Measurements from ENCODE around the gene SCYL3.
"Not testable (repeated sequence)": the region's sequence is repeated elsewhere in the genome, so short reads cannot be mapped to it uniquely, and the experiment has no call there.

SCYL3 gene

DNA sequence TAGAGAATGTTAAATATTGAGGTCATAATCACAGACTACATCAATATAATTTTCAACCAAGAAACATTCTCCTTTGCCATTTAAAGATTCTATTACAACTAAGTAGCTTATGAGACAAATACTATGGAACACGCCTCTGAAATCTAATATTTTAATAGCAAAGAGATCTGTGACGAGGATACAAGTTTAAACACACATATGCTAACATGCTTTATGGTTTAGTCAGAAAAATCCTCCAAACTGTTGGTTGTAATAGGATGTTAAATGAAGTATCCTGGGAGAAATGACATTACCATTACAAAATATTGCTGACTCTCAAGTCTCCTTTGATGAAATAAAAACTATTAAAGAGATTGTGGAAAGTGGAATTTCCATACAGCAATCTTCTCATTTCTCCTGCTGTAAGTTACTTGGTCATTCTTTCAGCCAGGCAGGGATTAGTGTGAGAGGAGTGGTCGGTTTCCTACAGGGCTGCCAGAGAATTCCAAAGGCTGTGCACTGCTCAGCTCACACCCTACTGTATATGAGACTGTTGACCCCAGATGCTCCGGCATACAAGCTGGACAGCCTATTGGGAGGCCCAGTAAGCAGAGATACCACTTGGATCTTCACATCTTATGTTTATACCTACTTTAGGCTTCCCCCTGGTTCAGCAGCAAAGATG lies 26.6 kb downstream of the SCYL3 start:
- DNase-seq = no peak

DNA sequence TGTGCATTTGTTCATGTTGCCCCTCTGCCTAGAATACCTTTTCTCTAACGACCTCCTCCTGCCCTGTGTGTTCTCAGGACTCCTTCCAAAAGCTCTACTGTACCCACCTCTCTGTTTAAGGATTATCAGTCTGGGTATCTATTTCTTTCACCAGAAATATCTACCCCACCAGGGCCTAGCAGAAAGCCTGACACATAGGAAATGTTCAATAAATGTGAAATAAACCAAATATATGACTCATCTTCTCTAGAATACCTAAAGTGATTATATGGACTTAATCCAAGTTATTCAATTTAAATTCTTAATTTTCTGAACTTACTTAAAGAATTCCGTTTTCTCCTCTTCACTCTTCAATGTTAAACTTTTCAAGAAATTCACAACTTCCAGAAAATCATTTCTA lies 27.1 kb downstream of the SCYL3 start:
- DNase-seq = no peak

DNA sequence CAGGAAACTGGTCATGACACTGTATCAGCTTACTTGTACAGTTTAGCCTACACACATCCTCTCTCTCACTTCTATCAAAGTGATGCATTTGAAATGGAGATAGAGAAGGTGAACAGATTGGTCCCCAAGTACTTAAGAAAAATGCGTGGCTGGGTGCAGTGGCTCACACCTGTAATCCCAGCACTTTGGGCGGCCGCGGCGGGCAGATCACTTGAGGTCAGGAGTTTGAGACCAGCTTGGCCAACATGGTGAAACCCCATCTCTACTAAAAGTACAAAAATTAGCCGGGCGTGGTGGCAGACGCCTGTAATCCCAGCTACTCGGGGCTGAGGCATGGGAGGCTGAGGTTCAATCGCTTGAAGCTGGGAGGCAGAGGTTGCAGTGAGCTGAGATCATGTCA lies 29.2 kb downstream of the SCYL3 start:
- not testable (repeated sequence) for DNase-seq

DNA sequence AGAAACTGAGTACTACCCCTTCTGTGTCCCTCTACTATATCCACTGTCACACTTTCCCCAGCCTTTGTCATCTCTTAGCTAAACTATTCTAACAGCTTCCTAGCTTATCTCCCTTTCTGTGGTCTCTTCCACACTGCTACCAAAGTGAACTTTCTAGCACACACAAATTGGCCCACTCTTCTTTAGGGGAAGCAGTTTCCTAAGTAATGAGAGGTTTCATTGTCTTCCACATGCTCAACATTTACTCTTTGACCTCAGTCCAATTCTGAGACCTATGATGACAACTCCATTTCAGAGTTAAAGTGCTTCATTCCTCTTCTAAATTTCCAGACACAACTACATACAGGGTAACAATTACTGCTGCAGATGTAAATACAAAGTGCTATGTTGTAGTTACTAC lies 32.9 kb downstream of the SCYL3 start:
- no peak for DNase-seq

DNA sequence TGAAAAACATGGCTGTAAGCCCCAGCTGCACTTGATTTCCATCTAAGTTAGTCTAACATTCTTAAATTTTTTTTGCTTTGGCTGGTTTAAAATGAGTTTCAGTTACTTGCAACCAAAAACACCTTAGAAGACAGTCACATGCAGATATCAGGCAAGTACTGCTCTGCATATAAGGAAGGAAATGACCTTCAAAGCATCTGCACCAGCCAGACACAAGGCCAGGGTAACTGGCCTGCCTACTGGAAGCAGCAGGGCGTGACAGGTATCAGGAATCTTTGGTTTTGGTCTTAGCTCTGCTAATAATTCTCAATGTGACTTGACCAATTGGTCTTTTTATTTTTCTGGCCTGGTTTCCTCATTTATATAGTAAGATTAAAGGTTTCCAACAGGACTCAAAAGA lies 33.5 kb downstream of the SCYL3 start:
- DNase-seq = no peak

DNA sequence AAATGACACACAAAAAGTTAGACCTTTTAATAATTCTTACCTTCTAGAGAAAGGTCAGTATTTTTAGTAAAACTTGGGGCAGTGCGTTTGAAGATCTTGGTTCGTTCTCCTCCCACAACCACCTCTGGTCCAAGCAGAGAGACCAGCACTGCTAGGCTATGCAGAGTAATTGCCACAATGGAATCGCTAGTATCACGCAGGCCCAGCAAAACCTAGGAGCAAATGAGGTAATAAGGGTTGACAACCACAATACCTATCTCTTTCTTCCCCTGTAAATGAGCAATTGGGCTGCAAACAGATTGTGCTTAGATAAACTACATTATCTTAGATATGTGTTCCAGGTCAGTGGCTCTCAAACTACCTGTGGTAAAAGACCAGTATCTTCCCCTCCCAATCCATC lies 34.7 kb downstream of the SCYL3 start:
- DNase-seq = no peak

DNA sequence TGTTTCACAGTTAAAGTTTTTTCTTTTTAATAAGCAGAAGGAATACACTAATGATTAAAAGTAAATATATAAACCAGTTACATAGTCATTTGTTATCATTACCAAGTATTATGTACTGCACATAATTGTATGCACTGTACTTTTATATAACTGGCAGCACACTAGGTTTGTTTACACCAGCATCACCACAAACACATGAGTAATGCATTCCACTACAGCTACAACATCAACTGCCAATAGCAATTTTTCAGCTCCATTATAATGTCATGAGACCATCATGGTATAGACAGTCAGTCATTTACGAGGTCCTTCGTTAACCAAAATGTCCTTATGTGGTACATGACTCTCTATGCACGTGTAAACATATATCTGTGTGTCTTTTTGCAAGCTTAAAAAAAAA lies 35.2 kb downstream of the SCYL3 start:
- no peak for DNase-seq

DNA sequence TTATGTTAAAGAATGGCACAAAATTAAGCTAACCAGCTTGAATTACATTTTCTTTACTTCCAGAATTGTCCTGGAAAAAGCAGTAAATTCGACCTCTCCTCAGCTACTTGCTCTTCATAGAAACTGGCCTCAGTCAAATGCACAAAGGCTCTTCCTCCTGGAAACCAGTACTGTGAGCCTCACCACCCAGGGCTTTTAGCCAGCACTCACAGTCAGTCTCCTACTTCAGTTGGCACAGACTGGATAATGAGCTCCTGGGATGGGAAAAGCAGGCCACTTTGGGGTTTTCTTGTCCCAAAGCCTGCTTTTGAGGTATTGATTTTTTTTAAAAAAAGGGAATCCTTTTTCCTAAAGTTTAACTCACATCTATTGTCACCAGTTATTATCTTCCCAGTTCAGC lies 40.4 kb downstream of the SCYL3 start:
- no peak for DNase-seq

DNA sequence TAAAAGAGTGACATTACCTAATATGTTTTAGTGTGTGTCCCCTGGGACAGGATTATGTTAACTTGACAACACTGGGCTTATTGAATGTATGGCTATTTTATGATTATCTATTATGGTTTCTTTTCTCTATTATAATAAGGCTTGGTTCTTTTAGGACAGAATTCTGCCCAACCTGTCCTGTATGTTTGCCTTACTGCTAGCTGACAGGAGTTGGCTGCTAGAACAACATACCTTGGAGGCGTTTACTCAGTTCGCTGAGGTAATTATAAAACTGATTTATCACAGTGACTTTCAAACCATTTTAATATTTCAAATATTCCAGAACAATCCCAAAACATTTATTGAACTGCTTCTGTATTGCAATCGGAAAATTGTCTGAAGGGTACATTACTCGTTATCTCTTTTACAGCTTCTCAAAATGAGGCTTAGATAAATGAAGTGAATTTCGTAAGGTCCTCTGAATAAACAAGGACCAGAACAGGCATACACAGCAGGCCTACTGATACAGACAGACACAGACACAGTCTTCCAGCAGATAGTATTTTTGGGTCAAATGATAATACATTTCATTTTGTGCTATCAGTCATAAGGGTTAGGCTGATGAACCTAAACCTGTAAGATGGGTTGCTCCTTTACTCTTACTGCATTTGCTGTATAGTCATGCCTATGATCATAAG lies 44.2 kb downstream of the SCYL3 start:
- DNase-seq = no peak

DNA sequence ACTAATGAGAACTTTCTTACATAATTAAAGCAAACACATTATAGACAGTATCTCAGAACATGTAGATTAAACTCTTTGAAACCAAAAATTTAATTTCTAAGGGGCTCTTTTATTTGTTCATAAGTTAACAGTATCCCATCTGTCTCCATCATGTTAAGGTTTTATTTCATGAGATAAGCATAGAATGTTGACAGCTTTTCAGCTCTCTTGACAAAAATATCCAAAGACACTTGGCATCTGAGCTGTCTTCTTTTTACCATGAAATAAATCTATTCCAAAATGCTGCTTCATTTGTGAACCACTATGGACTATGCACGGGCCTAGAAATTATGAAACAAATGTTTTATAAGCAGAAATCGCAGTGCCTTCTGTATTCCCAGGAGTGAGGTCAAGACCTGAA lies 45.2 kb downstream of the SCYL3 start:
- DNase-seq = no peak

DNA sequence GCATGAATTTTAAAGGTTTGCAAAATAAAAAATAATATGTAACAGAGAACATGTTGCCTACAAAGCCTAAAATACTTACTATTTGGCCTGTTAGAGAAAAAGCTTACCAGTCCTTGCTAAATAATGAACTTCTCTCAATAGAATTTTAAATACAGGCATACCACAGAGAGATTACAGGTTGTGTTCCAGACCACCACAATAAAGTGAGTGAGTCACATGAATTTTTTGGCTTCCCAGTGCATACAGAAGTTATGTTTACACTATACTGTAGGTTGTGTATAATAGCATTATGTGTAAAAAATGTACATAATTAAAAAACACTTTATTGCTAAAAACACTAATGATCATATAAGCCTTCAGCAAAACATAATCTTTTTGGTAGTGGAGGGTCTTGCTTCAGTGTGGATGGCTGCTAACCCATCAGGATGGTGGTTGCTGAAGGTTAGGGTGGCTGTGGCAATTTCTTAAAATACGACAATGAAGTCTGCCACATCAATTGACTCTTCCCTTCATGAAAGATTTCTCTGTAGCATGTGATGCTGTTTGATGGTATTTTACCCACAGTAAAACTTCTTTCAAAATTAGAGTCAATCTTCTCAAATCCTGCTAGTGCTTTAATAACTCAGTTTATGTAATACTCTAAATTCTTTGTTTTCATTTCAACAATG lies 48.6 kb downstream of the SCYL3 start:
- no peak for DNase-seq

DNA sequence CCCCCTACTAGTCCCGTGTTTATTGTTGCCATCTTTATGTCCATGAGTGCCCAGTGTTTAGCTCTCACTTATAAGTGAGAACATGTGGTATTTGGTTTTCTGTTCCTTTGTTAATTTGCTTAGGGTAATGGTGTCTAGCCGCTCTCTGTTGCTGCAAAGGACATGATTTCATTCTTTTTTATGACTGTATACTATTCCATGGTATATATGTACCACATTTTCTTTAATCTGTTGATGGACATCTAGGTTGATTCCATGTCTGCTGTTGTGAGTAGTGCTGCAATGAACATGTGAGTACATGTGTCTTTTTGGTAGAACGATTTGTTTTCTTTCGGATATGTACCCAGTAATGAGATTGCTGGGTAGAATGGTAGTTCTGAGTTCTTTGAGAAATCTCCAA lies 54.8 kb downstream of the SCYL3 start:
- DNase-seq = no peak

DNA sequence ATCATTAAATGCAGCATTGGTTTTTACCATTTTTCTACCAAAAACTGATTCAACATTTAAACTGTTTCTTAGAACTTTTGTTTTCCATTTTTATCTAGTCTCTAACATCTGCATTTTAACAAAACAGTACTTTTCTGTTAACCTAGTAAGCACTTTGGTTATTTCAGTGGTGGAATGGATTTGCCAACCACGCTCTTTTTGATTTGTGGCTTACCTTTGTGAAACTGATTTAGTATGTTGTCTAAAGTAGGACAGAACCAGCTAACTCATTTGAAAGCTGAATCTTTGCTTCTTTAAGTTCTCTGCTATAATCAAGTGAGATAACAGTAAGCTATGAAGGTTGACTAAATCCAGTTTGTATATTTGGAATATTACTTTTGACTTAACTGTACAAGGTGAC lies 57.5 kb downstream of the SCYL3 start:
- DNase-seq = no peak

DNA sequence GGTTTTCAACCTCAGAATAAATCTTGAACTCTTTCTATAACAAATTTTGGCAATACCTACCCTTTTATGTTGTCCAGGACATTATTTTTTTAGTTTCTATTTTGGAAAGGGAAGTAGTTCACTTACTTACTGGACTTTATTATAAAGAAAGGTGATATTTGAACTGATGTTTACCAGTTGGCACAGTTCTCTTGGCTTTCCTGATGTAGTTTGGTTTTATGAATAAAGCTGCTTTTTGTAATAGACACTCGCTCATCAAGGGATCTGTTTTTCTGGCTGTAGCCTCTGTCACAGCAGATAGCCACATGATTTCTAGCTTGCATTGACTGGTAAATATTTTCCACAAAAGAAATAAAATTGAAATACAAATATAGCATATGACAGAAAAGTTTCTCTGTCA lies 58.0 kb downstream of the SCYL3 start:
- DNase-seq = no peak

DNA sequence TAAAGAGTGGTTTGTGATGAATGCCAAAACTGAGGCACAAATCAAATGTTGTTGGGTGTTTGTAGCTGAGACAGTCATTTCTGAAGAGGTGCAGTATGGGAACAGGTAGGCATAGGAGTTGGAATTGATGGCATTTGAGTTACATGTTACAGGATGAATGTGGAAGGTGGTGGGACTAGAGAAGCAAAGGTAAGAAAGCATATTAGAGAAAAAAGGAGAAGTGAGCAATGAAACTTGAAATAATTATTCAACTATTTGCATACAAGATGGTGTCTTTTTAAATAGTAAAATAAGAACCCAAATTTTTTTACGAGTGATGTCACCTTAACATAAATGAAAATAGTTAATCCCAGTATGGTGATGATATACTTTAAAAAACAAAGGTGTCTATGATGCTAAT lies 58.8 kb downstream of the SCYL3 start:
- no peak for DNase-seq

DNA sequence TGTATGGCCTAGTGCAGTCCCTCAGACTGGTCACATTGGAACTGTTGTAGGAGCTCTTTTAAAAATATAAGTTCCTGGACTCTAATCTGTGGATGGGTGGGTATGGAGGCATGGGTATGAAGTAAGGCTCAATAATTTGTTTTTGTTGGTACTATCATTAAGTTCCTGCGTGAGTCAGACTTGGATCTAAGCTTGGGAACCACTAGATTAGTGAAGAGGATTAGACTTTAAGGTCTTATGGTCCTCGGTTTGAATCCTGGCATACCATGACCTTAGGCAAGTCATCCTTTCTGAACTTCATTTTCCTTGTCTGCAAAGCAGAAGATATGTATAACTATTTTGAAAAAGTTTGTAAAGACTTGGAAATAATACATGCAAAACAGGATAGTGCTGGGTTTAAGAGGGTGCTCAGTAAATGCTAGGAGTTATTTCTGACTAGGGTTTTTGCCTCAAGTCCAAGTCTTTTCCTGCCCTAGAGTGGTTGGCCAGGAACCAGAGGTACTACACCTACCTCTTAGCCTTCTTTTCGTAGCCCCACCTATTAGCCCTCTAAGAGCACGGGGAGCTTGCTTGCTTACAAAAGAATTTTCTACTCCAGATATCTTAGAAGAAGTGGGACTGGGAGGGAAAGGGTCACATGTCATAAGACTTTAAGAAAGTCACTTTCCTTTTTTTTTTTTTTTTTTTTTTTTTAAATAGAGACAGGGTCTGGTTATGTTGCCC lies 60.4 kb downstream of the SCYL3 start:
- no peak for DNase-seq

DNA sequence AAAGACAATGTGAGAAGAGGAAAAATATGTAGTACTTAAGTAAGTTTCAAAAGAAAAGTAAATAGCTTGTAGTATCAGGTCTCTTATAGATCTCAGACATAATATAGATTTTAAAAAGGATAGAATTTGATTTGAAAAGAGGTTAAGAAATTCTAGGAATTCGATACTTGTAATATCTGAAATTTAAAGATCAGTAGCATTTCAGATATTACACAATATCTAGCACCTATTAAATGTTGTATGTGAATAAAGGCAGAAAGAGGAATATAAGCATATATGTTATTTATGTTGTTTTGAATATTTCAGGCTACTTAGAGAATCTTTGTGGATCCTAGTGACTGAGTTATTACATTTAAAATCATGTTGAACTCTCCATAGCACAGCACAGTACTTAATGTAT lies 64.0 kb downstream of the SCYL3 start:
- DNase-seq = no peak

DNA sequence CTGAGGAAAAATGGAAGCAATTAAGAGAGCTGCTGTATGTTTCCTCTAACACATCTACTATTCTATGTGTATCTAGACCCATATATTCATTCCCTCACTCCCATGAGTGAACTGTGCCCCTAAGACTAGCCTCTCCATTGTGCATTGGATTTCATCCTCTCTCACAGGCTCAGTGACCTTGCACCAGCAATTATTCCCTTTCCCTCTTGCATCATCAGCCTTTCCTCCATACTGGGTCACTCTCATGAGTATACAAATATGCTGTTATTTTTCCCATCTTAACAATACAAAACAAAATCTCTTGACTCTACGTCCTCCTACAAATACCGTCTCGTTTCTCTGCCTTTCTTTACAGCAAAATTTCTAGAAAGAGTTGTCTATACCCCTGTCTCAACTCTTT lies 69.5 kb downstream of the SCYL3 start:
- DNase-seq = no peak

DNA sequence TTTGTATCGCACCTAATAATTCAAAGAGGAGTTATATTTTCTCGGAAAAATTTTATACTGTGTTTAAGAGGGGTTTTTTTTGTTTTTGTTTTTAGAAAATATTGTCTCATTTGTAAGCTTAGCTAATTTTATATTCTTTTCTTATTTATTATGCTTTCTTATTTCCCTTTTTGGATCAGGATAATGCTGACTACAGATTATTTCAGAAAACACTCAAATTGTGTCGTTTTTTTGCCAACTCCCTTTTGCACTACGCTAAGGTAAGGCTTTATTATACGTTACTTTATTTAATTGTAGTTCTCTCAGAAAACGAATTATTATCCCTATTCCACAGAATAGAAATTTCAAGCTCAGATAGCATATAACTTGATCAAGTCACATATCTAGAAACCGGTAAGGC lies 72.2 kb downstream of the SCYL3 start:
- no peak for DNase-seq

DNA sequence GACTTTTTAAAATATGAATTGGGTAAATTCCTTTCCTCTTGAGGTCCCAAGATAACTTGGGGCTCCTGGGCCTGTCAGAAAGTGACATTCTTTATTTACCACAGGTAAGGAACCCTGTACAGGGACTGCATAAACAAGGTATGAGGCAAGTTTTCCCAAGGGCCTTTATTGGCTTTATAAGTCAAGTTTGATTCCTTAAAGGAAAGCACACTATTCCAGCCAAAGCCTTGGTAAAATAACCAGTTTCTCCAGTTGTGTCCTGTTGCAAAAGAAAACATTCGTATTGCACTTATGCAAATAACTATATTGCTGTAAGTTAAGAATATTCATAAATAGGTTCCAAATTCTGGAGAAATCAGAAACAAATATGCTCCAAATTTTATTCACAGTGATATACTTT lies 77.1 kb downstream of the SCYL3 start:
- no peak for DNase-seq

DNA sequence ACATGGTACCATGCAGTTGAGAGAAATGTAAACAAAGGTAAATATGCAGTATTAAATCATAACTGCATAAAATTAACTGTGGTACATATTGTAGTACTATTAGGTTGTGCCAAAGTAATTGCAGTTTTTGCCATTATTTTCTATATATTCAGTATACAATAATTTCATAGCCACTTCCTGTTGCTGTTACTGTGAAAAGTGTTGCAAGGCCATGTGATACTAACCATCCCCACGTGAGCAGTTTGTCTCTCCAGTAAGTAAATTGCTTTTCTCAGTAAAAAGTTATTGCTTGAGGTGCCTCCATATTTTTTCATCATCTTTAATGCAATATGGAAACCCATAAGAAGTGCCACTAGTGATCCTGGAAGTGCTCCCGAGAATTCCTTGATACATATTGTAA lies 79.4 kb downstream of the SCYL3 start:
- DNase-seq = no peak

DNA sequence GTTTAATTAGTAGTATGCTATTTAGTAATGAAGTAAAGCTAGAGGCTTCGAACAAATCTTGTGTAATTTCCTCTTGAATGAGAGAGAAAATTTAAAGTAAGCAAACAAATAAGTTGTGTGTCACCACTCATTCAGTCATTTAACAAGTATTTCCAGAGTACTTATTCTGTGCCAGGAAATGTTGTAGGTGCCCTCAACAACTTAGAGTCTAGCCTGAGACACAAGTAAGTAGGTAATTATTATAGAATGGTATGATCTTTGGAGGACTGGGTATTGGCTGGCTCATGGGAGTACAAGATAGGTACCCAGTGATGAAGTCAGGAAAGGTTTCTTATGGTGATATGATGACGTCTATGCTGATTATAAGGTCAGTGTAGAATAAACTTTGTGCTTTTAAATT lies 81.6 kb downstream of the SCYL3 start:
- DNase-seq = no peak

DNA sequence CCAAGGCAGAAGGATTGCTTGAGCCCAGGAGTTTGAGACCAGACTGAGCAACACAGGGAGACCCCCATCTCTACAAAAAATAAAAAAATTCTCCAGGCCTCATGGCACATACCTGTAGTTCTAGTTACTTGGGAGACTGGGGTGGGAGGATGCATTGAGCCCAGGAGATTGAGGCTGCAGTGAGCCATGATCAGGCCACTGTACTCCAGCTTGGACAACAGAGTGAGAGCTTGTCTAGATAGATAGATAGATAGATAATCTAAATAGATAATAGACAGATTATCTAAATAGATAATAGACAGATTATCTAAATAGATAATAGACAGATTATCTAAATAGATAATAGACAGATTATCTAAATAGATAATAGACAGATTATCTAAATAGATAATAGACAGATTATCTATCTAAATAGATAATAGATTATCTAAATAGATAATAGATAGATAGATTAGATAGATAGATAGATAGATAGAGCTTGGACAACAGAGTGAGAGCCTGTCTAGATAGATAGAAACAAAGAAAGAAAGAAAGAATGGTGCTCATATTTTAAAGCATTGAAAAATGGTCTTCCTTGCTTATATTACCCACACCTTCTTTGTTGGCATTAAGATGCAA lies 82.2 kb downstream of the SCYL3 start:
- DNase-seq = not testable (repeated sequence)
